H1 (cell line): ENCODE measurements around the gene DCTN3.

ENCODE experiments used
- CBX8 ChIP-seq: fragments of 300-800, 300-1000 bp; sonication (generic); IDR thresholded peaks from 2 replicates; pipeline ENCODE4 v1.7.1; 2016; ENCODE audit warnings: low read depth, low read length, borderline replicate concordance
- POLR2AphosphoS5 ChIP-seq: IDR thresholded peaks from 2 replicates; pipeline ENCODE4 v1.6.1; 2011; ENCODE audit warnings: low read depth, low read length
- SUZ12 ChIP-seq: fragments of 200-600 bp; sonication (generic); IDR thresholded peaks from 2 replicates; pipeline ENCODE4 v1.6.1; 2012; ENCODE audit warnings: mild to moderate bottlenecking, inconsistent platforms, low read length, moderate library complexity, mixed read lengths
- TF ChIP-seq, protein P1 (sequence below): IDR thresholded peaks from 2 replicates; pipeline ENCODE4 v1.6.1; 2012; ENCODE audit warnings: inconsistent platforms
- TF ChIP-seq, protein P2 (sequence below), 3 experiments: IDR thresholded peaks; 1 replicate in 2 of 3; 2 replicates in 1 of 3; pipeline versions ENCODE4 v1.5.1 to v1.6.1; 2011; ENCODE audit warnings: low read length in 3 of 3, mild to moderate bottlenecking in 3 of 3, inconsistent platforms in 2 of 3, low read depth in 1 of 3, moderate library complexity in 1 of 3; ENCODE audit not compliant: insufficient read depth in 1 of 3; ENCODE audit errors: control extremely low read depth in 1 of 3

DNA sequence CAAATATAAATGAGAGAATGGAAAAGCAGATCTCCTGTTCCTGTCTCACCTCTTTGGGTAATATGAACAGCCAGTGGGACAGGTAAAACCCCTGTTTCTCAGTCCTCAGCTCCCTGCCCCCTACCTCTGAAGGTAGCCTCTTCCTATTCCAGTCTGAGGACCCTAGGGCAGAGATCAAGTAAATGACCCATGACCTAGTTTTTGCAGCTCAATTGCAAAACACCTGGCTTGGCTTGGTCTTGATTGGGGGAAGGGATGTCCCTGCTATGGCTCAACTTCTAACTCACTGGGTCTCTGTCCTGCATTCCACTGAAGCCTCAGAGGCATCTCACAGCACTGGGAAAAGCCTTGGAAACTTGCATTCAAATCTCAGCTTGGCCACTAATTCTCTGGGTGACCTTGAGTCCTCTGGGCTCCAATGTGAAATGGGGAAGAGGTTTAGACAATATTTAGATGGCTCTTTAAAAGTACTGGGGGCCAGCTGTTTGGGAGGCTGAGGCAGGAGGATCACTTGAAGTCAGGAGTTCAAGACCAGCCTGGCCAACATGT is 24.5 kb upstream of the DCTN3 start:
- TF ChIP-seq, protein P1, sequence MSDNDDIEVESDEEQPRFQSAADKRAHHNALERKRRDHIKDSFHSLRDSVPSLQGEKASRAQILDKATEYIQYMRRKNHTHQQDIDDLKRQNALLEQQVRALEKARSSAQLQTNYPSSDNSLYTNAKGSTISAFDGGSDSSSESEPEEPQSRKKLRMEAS: no peak
- TF ChIP-seq, protein P2, sequence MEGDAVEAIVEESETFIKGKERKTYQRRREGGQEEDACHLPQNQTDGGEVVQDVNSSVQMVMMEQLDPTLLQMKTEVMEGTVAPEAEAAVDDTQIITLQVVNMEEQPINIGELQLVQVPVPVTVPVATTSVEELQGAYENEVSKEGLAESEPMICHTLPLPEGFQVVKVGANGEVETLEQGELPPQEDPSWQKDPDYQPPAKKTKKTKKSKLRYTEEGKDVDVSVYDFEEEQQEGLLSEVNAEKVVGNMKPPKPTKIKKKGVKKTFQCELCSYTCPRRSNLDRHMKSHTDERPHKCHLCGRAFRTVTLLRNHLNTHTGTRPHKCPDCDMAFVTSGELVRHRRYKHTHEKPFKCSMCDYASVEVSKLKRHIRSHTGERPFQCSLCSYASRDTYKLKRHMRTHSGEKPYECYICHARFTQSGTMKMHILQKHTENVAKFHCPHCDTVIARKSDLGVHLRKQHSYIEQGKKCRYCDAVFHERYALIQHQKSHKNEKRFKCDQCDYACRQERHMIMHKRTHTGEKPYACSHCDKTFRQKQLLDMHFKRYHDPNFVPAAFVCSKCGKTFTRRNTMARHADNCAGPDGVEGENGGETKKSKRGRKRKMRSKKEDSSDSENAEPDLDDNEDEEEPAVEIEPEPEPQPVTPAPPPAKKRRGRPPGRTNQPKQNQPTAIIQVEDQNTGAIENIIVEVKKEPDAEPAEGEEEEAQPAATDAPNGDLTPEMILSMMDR (IDR thresholded peaks at IDR 0.05; ENCODE audit: control extremely low read depth in 1 of 3, insufficient read depth in 1 of 3, low read depth in 1 of 3, low read length in 3 of 3): no peak
- TF ChIP-seq SUZ12: no peak
- no peak for TF ChIP-seq POLR2AphosphoS5
- no peak for TF ChIP-seq CBX8
